ENCODE results near the gene HUWE1. TPM values are rescaled to one million over a fixed set of nuclear protein-coding genes. Genes with fewer than 3 reads are reported as not detected.
"Not testable (repeated sequence)": the region's sequence is repeated elsewhere in the genome, so short reads cannot be mapped to it uniquely, and the experiment has no call there.

HUWE1 gene
- total RNA-seq: 52.4 TPM
- polyA plus RNA-seq (ENCODE audit: insufficient read depth in 1 of 8, insufficient read length in 8 of 8, low replicate concordance in 1 of 8): 10 to 100 TPM; 69.3 to 97.9 (median 83.2) TPM
- long read RNA-seq, donor 1, partial matches to known transcripts: 6 of 7 reads
- long read RNA-seq, donor 1, other reads (novel, unspliced or antisense): 0 of 7 reads
- long read RNA-seq, donor 2, partial matches to known transcripts: 5 of 5 reads
- long read RNA-seq, donor 2, other reads (novel, unspliced or antisense): 0 of 5 reads
- long read RNA-seq, donor 3, partial matches to known transcripts: 34 of 34 reads
- long read RNA-seq, donor 3, other reads (novel, unspliced or antisense): 0 of 34 reads
- long read RNA-seq, donor 4, partial matches to known transcripts: 11 of 11 reads
- long read RNA-seq, donor 4, other reads (novel, unspliced or antisense): 0 of 11 reads
- long read RNA-seq, donor 5, partial matches to known transcripts: 18 of 18 reads
- long read RNA-seq, donor 5, other reads (novel, unspliced or antisense): 0 of 18 reads
- long read RNA-seq, donor 6: 0 reads
- long read RNA-seq, donor 7, partial matches to known transcripts: 7 of 7 reads
- long read RNA-seq, donor 7, other reads (novel, unspliced or antisense): 0 of 7 reads
- long read RNA-seq, donor 8, full-length matches to known transcripts: 1 of 16 reads
- long read RNA-seq, donor 8, partial matches to known transcripts: 15 of 16 reads
- long read RNA-seq, donor 8, other reads (novel, unspliced or antisense): 0 of 16 reads
- long read RNA-seq, donor 9, partial matches to known transcripts: 19 of 19 reads
- long read RNA-seq, donor 9, other reads (novel, unspliced or antisense): 0 of 19 reads
- long read RNA-seq, donor 10, full-length matches to known transcripts: 3 of 40 reads
- long read RNA-seq, donor 10, partial matches to known transcripts: 37 of 40 reads
- long read RNA-seq, donor 10, other reads (novel, unspliced or antisense): 0 of 40 reads
- long read RNA-seq, donor 11, full-length matches to known transcripts: 1 of 19 reads
- long read RNA-seq, donor 11, partial matches to known transcripts: 18 of 19 reads
- long read RNA-seq, donor 11, other reads (novel, unspliced or antisense): 0 of 19 reads

- Histone ChIP-seq H3K27ac (ENCODE audit: low read length) (peak within 1 kb of the TSS; percentile 92), H3K36me3 (ENCODE audit: control insufficient read depth, insufficient read depth, low read length) (peaks cover 3% of the 10 kb centered on the region), H3K9me3 (replicated peaks; ENCODE audit: control insufficient read depth, low read depth, low read length) (no peaks in the 10 kb centered on the region), H3K27me3 (ENCODE audit: control insufficient read depth, insufficient read depth, low read length) (peaks cover 21% of the 10 kb centered on the region), H3K4me3 (ENCODE audit: low read length) (peak within 1 kb of the TSS; percentile 77), H3K4me1 (ENCODE audit: control insufficient read depth, insufficient read depth, low read length) (peaks cover 3% of the 10 kb centered on the region)
- 27% methylated on average over 46 of the region's 61 CpGs for WGBS (ENCODE audit: insufficient coverage)
- peak; percentile 82 for DNase-seq
Observed at GRCh38 chrX:53686151-53686885, at the start of gene HUWE1. Gene HUWE1, minus strand, starts transcription at chrX:53686719. Its CDS starts 32,612 bp downstream, at chrX:53654107.

GRCh38 chrX:53732797-53733196, 46.3 kb upstream of the HUWE1 start:
- Histone ChIP-seq H3K27ac (ENCODE audit: low read length) (no peak overlapping the region), H3K27me3 (ENCODE audit: control insufficient read depth, insufficient read depth, low read length) (peaks cover 8% of the 10 kb centered on the region), H3K4me1 (ENCODE audit: control insufficient read depth, insufficient read depth, low read length) (no peaks in the 10 kb centered on the region), H3K36me3 (ENCODE audit: control insufficient read depth, insufficient read depth, low read length) (no peaks in the 10 kb centered on the region), H3K4me3 (ENCODE audit: low read length) (no peak overlapping the region), H3K9me3 (replicated peaks; ENCODE audit: control insufficient read depth, low read depth, low read length) (no peaks in the 10 kb centered on the region)
- no peak for DNase-seq
- no CpG with 5 or more reads among the region's 2 CpGs for WGBS (ENCODE audit: insufficient coverage)

- Histone ChIP-seq H3K9me3 (replicated peaks; ENCODE audit: control insufficient read depth, low read depth, low read length) (no peaks in the 10 kb centered on the region), H3K27ac (ENCODE audit: low read length) (no peak overlapping the region), H3K4me1 (ENCODE audit: control insufficient read depth, insufficient read depth, low read length) (no peaks in the 10 kb centered on the region), H3K4me3 (ENCODE audit: low read length) (no peak overlapping the region), H3K36me3 (ENCODE audit: control insufficient read depth, insufficient read depth, low read length) (no peaks in the 10 kb centered on the region), H3K27me3 (ENCODE audit: control insufficient read depth, insufficient read depth, low read length) (peaks cover 9% of the 10 kb centered on the region)
- no peak for DNase-seq
- no CpG with 5 or more reads among the region's 1 CpG for WGBS (ENCODE audit: insufficient coverage)
Observed at GRCh38 chrX:53729751-53730150, 43.2 kb upstream of the HUWE1 start.

DNA sequence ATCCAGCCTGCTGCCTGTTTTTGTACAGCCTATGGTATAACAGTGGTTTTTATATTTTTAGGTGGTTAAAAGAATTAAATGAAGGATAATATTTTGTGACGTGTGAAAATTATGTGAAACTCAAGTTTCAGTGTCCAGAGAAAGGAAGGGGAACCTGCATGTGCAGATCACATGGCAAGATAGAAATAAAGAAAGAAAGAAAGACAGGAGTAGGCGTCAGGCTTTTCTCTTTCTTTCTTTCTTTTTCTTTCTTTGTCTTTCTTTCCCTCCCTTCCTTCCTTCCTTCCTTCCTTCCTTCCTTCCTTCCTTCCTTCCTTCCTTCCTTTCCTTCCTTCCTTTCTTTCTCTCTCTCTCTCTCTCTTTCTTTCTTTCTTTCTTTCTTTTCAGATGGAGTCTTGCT, 42.0 kb upstream of the HUWE1 start:
- no peaks in the 10 kb centered on the region for H3K36me3 ChIP-seq (ENCODE audit: control insufficient read depth, insufficient read depth, low read length)
- H3K9me3 ChIP-seq (replicated peaks; ENCODE audit: control insufficient read depth, low read depth, low read length): no peaks in the 10 kb centered on the region
- peaks cover 6% of the 10 kb centered on the region for H3K27me3 ChIP-seq (ENCODE audit: control insufficient read depth, insufficient read depth, low read length)
- WGBS (ENCODE audit: insufficient coverage): no CpG with 5 or more reads among the region's 2 CpGs
- H3K27ac ChIP-seq (ENCODE audit: low read length): no peak overlapping the region
- H3K4me1 ChIP-seq (ENCODE audit: control insufficient read depth, insufficient read depth, low read length): no peaks in the 10 kb centered on the region
- DNase-seq: no peak
- H3K4me3 ChIP-seq (ENCODE audit: low read length): no peak overlapping the region

DNA sequence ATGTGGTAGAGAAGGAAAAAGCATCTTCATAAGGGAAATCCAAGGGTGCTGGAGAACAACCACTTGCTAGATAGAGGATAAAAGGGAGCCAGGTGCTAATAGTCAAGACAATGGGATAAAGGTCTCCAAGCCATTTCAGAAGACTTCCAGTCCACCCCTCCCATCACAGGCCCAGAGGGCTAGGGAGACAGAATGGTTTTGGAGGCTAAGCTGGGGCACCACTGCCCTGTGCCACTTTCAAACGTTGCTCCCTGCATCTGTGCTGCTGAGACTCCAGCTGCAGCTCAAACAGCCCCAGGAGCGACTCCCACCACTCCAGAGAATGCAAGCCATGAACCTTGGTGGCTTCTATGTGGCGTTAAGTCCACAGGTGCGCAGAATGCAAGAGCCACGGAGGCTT, 38.4 kb upstream of the HUWE1 start:
- Histone ChIP-seq H3K4me1 (ENCODE audit: control insufficient read depth, insufficient read depth, low read length) (no peaks in the 10 kb centered on the region), H3K4me3 (ENCODE audit: low read length) (no peak overlapping the region), H3K36me3 (ENCODE audit: control insufficient read depth, insufficient read depth, low read length) (no peaks in the 10 kb centered on the region), H3K27me3 (ENCODE audit: control insufficient read depth, insufficient read depth, low read length) (peaks cover 6% of the 10 kb centered on the region), H3K9me3 (replicated peaks; ENCODE audit: control insufficient read depth, low read depth, low read length) (no peaks in the 10 kb centered on the region), H3K27ac (ENCODE audit: low read length) (no peak overlapping the region)
- WGBS (ENCODE audit: insufficient coverage): 74% methylated on average over 3 of the region's 5 CpGs
- DNase-seq: no peak

DNA sequence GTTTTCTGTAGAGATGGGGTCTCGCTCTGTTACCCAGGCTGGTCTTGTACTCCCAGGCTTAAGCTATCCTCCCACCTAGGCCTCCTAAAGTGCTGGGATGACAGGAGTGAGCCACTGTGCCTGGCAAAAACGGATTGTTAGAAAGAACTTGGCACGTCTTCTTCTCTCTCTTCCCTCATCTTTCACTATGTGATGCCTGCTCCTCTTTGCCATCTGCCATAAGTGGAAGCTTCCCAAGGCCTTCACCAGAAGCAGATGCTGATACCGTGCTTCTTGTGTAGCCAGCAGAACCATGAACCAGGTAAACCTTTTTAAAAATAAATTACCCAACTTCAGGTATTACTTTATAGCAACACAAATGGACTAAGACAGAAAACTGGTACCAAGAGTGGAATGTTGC, 36.9 kb upstream of the HUWE1 start:
- 61% methylated on average over 3 of the region's 4 CpGs for WGBS (ENCODE audit: insufficient coverage)
- no peak for DNase-seq

DNA sequence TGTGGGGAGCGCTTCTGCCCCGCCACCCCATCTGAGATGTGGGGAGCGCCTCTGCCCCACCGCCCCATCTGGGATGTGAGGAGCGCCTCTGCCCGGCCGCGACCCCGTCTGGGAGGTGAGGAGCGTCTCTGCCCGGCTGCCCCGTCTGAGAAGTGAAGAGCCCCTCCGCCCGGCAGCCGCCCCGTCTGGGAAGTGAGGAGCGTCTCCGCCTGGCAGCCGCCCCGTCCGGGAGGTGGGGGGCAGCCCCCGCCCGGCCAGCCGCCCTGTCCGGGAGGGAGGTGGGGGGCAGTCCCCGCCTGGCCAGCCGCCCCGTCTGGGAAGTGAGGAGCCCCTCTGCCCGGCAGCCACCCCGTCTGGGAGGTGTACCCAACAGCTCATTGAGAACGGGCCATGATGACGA, 35.1 kb upstream of the HUWE1 start:
- DNase-seq; H3K36me3 ChIP-seq (ENCODE audit: control insufficient read depth, insufficient read depth, low read length); H3K4me1 ChIP-seq (ENCODE audit: control insufficient read depth, insufficient read depth, low read length); H3K9me3 ChIP-seq (replicated peaks; ENCODE audit: control insufficient read depth, low read depth, low read length); H3K27me3 ChIP-seq (ENCODE audit: control insufficient read depth, insufficient read depth, low read length); H3K4me3 ChIP-seq (ENCODE audit: low read length); H3K27ac ChIP-seq (ENCODE audit: low read length): not testable (repeated sequence)
- WGBS (ENCODE audit: insufficient coverage): 85% methylated on average over 19 of the region's 32 CpGs

More for the DNA sequence above, 36.9 kb upstream of the HUWE1 start:
- H3K27ac ChIP-seq (ENCODE audit: low read length): no peak overlapping the region
- H3K4me1 ChIP-seq (ENCODE audit: control insufficient read depth, insufficient read depth, low read length): no peaks in the 10 kb centered on the region
- H3K36me3 ChIP-seq (ENCODE audit: control insufficient read depth, insufficient read depth, low read length): no peaks in the 10 kb centered on the region
- no peaks in the 10 kb centered on the region for H3K9me3 ChIP-seq (replicated peaks; ENCODE audit: control insufficient read depth, low read depth, low read length)
- no peak overlapping the region for H3K4me3 ChIP-seq (ENCODE audit: low read length)
- peaks cover 6% of the 10 kb centered on the region for H3K27me3 ChIP-seq (ENCODE audit: control insufficient read depth, insufficient read depth, low read length)

GRCh38 chrX:53719666-53720065, 33.1 kb upstream of the HUWE1 start:
- not testable (repeated sequence) for H3K4me3 ChIP-seq (ENCODE audit: low read length); H3K9me3 ChIP-seq (replicated peaks; ENCODE audit: control insufficient read depth, low read depth, low read length); H3K4me1 ChIP-seq (ENCODE audit: control insufficient read depth, insufficient read depth, low read length); H3K27me3 ChIP-seq (ENCODE audit: control insufficient read depth, insufficient read depth, low read length); H3K27ac ChIP-seq (ENCODE audit: low read length); H3K36me3 ChIP-seq (ENCODE audit: control insufficient read depth, insufficient read depth, low read length); DNase-seq
- WGBS (ENCODE audit: insufficient coverage): 77% methylated on average over 7 of the region's 7 CpGs

DNA sequence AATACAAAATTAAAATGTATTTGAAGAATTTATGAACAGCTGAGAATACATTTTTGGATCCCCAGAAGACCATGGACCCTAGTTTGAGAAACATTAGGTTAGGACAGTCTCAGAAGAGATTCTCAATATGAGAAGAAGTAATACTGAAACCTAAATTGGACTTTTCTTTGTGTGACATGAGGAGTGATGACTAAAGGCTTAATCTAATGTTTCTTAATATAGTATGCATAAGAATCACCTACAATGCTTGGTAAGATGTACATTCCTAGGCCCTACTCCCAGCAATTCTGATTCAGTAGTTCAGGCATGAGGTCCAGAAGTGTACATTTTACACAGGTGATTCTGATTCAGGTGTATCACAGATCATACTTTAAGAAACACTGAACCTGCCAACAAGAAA, 31.6 kb upstream of the HUWE1 start:
- no peak for DNase-seq
- Histone ChIP-seq H3K4me1 (ENCODE audit: control insufficient read depth, insufficient read depth, low read length) (no peaks in the 10 kb centered on the region), H3K27me3 (ENCODE audit: control insufficient read depth, insufficient read depth, low read length) (peaks cover 11% of the 10 kb centered on the region), H3K27ac (ENCODE audit: low read length) (no peak overlapping the region), H3K36me3 (ENCODE audit: control insufficient read depth, insufficient read depth, low read length) (no peaks in the 10 kb centered on the region), H3K9me3 (replicated peaks; ENCODE audit: control insufficient read depth, low read depth, low read length) (no peaks in the 10 kb centered on the region), H3K4me3 (ENCODE audit: low read length) (no peak overlapping the region)

Measured in muscle of leg (tissue), 16 donors.